G401 (cell line): ENCODE measurements around the gene RFX2. TPM values are rescaled to one million over a fixed set of nuclear protein-coding genes. Genes with fewer than 3 reads are reported as not detected.
"Not testable (repeated sequence)": the region's sequence is repeated elsewhere in the genome, so short reads cannot be mapped to it uniquely, and the experiment has no call there.

Source experiments
- DNase-seq: peaks from one replicate; pipeline ENCODE4 v3.0.0-alpha.2; 2015; ENCODE audit warnings: low spot score
- in situ Hi-C: cut with HindIII; loops from 2 replicates; pipeline ENCODE4 v1.10.0; 2016; ENCODE audit warnings: low sequenced_read_pairs, mixed read lengths
- total RNA-seq: library from RNA; depleted of rRNA; stranded (reverse); fragments of >200 nt; shearing (Covaris generic); gene quantifications from 2 replicates; pipeline ENCODE4 v1.2.3, GENCODE V29; 2014

Gene RFX2
- total RNA-seq, 1 experiment from 2014 or later = 4.2 TPM

GRCh38 chr19:6022570-6023064 is 87.7 kb downstream of the RFX2 start:
- no peak for DNase-seq
- in situ Hi-C loops = no loop called here

- peak; percentile 76 for DNase-seq
- in situ Hi-C loops = no loop called here
Measured at GRCh38 chr19:6021878-6022569, 88.3 kb downstream of the RFX2 start.

GRCh38 chr19:6020972-6021805 is 89.1 kb downstream of the RFX2 start:
- in situ Hi-C loops = no loop called here

DNA sequence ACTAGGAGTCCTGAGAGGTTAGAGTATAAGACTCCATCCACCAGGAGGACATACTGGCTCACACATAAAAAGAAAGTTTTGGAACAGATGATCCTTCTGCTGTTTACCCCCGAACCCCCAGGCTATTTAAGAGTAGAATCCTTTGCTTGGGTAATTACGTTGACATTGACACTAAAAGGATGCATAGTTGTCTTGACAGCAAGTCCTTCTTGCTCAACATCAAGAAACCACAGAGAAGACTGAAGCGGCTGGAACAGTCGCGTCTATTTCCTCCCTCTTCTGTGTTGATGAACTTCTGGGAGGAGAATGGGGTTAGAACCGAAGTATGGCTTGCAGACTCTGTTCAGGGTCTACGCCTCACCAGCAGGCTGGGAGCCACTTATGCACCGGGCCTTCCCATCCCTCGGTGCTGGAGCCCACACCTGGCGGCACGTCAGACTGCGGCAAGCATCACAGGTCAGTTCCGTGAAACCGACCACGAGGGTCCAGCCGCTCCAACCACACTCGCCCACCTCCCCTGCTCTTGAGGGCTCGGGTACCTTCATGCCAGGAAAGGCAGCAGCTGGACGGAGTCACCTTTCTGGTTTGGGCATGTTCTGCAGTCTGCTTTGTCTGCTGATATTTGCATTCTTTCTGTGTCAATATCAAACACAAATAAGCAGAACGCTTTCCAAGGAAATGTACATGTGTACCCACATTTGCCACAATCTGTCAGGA is 90.0 kb downstream of the RFX2 start:
- in situ Hi-C loops = no loop called here
- no peak for DNase-seq

More at GRCh38 chr19:6020972-6021805, 89.1 kb downstream of the RFX2 start:
- no peak for DNase-seq

GRCh38 chr19:6018786-6019185 is 91.5 kb downstream of the RFX2 start:
- in situ Hi-C loops = no loop called here
- no peak for DNase-seq

DNA sequence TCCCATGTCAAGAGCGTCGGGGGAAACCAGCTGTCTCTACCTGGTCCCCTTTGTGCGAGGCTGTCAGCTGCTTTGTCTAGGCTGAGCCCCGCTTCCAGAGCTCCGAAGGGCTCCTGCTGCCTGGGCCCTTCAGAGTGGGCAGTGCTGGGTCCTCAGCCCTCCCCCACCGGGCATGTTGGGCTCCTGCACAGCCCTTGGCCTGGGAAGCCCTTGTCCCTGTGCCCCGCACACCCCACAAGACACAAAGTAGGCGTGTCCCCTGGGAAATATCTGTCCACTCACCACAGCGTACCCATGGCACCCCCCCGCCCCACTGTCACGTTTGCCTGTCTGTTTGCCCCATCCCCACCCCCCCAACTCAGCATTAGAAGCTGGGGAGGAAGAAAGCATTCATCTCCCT is 92.7 kb downstream of the RFX2 start:
- in situ Hi-C loops = no loop called here
- no peak for DNase-seq

GRCh38 chr19:6015841-6016545 is 94.3 kb downstream of the RFX2 start:
- no peak for DNase-seq
- in situ Hi-C loops = no loop called here

DNA sequence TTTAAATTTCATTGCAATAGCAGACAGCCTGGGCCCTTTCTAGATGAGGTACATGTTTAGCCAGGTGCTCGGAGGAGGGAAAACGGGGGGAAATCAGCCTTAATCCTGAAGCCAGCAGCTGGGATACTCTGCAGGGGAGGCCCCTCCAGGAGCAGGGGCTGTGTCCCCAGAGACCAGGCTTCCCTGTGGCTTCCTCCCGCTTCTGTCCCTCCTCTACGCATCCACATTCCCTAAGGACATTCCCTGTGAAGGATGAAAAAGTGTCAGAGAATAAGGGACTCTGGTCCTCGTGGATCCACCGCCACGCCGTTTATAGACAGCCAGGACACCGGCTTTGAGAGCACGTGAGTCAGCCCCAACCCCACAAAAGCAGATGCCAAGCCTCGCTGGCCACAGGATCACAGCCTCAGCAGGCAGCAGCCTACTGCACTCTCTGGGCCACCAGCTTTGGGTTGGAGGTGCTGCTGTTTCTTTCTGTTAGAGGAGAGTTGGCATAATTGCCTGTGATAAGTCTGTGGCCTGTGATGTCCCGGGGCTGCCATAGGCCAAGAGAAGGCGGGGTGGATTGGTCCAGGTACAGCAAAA is 95.7 kb downstream of the RFX2 start:
- in situ Hi-C loops = no loop called here
- DNase-seq = no peak

- in situ Hi-C loops = no loop called here
- DNase-seq = no peak
Measured at GRCh38 chr19:6012426-6013170, 97.7 kb downstream of the RFX2 start.

DNA sequence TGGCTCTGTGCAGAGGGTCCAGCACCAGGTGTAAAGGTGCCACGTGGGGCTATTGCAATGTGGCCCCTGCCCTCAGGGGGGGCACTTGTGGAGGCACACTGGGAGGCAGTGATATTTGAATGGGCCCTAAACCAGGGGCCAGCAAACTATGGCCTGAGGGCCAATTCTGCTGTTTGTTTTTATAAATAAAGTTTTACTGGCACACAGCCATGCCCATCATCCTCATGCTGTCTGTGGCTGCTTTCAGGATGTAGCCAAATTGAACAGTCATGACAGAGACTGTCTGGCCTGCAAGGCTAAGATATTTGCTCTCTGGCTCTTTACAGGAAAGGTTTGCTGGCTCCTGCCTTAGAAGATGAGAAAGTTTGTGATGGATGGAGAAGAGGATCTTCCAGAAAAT is 98.5 kb downstream of the RFX2 start:
- in situ Hi-C loops = no loop called here
- DNase-seq = no peak

DNA sequence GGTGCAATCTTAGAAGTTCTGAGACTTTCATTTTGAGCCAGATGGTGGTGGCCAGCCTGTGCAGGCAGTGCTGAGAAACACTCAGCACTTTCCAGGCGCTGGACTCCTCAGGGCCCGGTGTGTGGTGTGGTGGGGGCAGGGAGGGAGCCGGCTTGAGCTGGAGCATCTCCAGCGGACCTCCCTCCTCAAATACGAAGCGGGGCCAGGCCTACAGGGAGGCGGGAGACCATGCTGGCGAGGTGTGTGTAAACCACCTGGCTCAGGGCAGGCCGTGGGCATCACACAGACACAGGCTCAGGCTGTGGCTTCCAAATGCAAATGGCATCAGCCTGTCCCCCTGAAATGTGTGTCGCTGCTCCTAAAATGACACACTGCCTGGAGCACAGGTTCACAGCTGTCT is 99.1 kb downstream of the RFX2 start:
- DNase-seq = no peak
- in situ Hi-C loops = no loop called here

- in situ Hi-C loops = no loop called here
Measured at GRCh38 chr19:6010107-6010506, 100.2 kb downstream of the RFX2 start.

GRCh38 chr19:6007866-6008265 is 102.4 kb downstream of the RFX2 start:
- in situ Hi-C loops = no loop called here
- DNase-seq = no peak

More at GRCh38 chr19:6010107-6010506, 100.2 kb downstream of the RFX2 start:
- no peak for DNase-seq

- in situ Hi-C loops = no loop called here
- no peak for DNase-seq
Measured at GRCh38 chr19:6006896-6007295, 103.4 kb downstream of the RFX2 start.

DNA sequence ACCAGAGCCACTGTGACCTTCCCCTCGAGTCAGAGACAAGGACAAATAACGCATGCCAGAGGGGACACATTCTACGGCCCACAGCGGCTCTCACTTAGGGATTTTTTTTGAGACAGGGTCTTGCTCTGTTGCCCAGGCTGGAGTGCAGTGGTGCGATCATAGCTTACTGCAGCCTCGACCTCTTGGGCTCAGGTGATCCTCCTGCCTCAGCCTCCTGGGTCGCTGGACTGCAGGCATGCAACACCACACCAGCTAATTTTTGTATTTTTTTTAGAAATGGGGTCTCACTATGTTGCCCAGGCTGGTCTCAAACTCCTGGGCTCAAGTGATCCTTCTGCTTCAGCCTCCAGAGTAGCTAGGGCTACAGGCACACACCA is 104.2 kb downstream of the RFX2 start:
- DNase-seq, in situ Hi-C loops: not testable (repeated sequence)

DNA sequence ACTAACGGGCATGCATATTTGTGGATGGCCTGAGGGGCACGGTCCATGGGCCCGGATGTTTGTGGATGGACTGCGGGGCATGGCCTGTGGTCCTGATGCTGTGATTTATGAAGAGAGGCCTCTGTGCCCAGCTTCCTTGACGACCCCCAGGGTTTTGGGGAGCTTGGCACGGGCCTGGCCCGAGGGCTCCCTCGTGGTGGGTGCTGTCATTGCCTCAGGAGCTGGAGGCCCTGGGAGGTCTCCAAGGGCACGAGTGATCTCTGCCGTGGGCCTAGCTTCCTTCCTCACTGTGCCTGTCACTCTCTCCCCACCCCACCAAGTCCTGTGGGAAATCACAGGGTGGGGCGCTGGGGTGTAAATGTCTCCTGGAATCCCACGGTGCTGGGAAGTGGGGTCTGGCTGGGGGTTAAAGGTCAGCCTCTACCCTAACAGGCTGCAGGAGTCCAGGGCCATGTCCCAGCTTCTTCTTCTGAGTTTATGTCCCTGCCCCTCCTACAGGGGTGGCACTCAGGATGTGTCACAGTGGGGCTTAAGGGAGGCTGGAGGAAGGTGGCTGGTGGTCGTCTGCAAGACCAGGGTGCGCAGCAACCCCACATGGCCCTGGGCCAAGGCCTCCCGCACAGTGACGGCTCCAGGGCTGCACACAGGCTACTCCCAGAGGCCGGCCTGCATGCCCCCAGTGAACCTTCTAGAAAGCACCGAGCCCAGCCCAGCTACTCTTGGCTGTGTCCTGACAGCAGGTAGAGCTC is 104.8 kb downstream of the RFX2 start:
- in situ Hi-C loops = no loop called here
- no peak for DNase-seq

DNA sequence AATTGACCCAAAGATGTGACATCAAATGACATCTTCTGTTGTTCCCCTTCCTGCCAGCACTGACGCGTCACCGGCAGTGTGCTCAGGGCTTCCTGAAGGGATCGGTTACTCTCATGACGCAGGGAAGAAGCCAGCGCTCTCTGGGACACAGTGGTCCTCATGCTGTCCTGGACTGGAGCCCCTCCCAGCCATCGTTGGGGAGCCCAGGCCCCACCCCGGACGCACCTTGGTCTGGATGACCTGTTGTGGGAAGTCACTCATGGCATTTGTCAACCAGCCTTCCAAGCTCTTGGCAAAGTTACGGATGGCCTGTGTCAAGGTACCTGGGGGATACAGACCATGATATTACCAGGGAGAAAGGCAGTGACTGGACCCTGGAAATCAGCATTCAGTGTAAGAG is 106.3 kb downstream of the RFX2 start:
- DNase-seq = no peak
- in situ Hi-C loops = no loop called here

DNA sequence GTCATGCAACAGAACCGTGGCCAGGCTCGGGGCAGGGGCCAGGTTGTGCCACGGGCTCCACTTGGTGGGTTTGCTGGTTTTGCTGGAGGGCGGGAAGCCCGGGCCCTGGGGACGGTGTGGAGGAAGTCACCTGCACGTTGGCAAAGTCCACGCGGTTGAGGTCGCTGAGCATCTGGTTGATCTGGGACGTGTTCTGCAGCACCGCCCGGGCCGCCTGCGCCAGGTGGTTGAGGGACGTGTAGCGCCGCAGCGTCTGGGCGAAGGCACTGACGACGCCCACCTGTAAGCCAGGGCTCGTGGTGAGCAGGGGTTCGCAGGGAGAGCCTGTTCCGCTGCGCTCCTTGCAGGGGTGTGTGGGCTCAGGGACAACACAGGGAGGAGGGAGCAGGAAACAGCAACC is 107.7 kb downstream of the RFX2 start:
- in situ Hi-C loops = no loop called here

More for the DNA sequence above, 107.7 kb downstream of the RFX2 start:
- no peak for DNase-seq
